Fibroblast of pulmonary artery (primary cell): ENCODE measurements around the gene ENPP3.

ENCODE experiments used
- DNase-seq: peaks from one replicate; pipeline ENCODE4 v3.0.0-alpha.2; 2010; ENCODE audit warnings: low read depth
- H3K4me3 ChIP-seq: replicated peaks from 2 replicates; pipeline ENCODE4 v1.5.1; 2011; ENCODE audit warnings: low read depth, mild to moderate bottlenecking, control low read depth, low read length, moderate library complexity
- TF ChIP-seq, protein P1 (sequence below): IDR thresholded peaks from 2 replicates; pipeline ENCODE4 v1.5.1; 2011; ENCODE audit warnings: mild to moderate bottlenecking, control low read depth, low read length, inconsistent platforms; ENCODE audit errors: missing control alignments

ENPP3 gene

GRCh38 chr6:131680868-131681267 is 43.8 kb downstream of the ENPP3 start:
- TF ChIP-seq, protein P1, sequence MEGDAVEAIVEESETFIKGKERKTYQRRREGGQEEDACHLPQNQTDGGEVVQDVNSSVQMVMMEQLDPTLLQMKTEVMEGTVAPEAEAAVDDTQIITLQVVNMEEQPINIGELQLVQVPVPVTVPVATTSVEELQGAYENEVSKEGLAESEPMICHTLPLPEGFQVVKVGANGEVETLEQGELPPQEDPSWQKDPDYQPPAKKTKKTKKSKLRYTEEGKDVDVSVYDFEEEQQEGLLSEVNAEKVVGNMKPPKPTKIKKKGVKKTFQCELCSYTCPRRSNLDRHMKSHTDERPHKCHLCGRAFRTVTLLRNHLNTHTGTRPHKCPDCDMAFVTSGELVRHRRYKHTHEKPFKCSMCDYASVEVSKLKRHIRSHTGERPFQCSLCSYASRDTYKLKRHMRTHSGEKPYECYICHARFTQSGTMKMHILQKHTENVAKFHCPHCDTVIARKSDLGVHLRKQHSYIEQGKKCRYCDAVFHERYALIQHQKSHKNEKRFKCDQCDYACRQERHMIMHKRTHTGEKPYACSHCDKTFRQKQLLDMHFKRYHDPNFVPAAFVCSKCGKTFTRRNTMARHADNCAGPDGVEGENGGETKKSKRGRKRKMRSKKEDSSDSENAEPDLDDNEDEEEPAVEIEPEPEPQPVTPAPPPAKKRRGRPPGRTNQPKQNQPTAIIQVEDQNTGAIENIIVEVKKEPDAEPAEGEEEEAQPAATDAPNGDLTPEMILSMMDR, result no peak
- H3K4me3 ChIP-seq, result no peak overlapping the region
- no peak for DNase-seq

DNA sequence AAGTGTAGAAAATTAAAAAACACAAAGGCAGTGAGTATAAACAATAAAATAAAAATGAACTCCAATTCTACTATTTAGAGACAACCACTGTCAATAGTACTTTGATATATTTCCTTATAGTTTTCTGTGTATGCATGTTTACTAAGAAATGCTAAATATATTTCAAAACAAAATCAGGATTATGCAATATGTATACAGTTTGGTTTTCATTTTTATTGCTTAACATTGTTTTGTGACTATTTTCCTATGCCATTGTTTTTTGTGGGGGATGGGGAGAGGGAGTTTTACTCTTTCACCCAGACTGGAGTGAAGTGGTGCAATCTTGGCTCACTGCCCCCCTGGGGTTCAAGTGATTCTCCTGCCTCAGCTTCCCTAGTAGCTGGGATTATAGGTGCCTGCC is 44.5 kb downstream of the ENPP3 start:
- no peak for DNase-seq
- TF ChIP-seq, protein P1, result no peak
- no peak overlapping the region for H3K4me3 ChIP-seq

DNA sequence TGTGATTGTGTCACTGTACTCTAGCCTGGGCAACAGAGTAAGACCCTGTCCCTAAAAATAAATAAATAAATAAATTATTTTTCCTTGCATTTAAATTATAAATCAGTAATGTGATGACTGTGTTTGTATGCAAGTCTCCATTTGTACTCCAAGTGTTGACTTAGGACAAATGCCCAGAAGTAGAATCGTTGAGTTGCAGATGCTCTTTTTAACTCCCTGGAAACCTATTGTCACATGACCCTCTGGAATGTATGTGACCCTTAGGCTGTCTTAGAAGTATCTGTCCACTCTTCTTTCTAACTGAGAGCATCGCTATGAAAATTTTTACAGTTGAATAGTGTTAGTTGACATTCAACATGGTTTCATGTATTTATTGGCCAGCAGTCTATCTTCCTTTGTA is 45.3 kb downstream of the ENPP3 start:
- DNase-seq, result no peak
- H3K4me3 ChIP-seq, result no peak overlapping the region
- TF ChIP-seq, protein P1, result no peak

DNA sequence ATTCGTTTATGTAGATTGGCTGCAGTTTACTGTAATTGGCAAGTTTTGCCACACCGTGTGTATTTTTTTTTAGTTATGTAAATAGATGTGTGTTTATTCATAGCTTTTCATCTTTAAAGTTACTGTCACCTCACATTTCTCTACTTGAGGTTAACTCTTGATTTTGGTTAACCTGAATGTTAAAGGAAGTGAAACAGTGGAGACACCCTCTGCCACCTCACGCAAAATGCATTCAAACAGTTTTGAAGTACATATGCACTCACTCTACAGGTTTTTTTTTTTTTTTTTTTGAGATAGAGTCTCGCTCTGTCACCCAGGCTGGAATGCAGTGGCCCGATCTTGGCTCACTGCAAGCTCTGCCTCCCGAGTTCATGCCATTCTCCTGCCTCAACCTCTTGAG is 46.4 kb downstream of the ENPP3 start:
- DNase-seq, result no peak
- H3K4me3 ChIP-seq, result no peak overlapping the region
- TF ChIP-seq, protein P1, result no peak

DNA sequence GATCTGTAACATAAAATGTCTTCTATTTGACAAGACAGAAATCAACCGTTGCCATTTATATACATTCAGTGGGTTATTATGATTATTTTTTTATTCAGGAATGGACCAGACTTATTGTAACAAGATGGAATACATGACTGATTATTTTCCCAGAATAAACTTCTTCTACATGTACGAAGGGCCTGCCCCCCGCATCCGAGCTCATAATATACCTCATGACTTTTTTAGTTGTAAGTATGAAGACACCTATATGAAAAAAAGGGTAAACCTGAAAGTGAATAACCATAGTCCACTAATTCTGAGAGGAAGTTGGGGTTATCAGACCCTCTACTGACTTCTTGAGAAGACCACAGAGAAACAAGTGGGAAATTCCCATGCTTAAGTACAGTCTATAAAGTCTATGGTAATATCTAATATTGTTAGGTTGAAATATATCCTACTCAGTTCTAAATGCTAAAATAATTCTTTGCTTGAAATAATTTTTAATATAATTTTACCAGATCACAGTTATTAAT is 48.2 kb downstream of the ENPP3 start:
- no peak for DNase-seq
- TF ChIP-seq, protein P1, result no peak
- no peak overlapping the region for H3K4me3 ChIP-seq

- DNase-seq, result no peak
- TF ChIP-seq, protein P1, result no peak
- H3K4me3 ChIP-seq, result no peak overlapping the region
These were observed 49.9 kb downstream of the ENPP3 start for GRCh38 chr6:131687022-131687421.

DNA sequence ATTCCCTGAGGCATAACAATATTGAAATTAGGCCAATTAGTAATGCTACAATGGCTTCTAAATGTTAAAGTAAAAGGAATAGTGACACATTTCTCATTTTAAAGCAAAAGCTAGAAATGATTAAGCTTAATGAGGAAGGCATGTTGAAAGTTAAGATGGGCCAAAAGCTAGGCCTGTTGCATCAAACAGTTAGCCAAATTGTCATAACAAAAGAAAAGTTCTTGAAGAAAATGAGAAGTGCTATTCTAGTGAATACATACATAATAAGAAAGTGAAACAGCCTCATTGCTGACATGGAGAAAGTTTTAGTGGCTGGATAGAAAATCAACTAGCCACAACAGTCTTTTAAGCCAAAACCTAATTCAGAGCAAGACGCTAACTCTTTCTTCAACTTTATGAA is 51.2 kb downstream of the ENPP3 start:
- no peak for DNase-seq
- no peak overlapping the region for H3K4me3 ChIP-seq
- TF ChIP-seq, protein P1, result no peak
